ENCODE results near the gene PCDH19. TPM values are rescaled to one million over a fixed set of nuclear protein-coding genes. Genes with fewer than 3 reads are reported as not detected.

PCDH19 gene
- total and polyA plus RNA-seq, 11 donors, result 0.15 to 2.2 (median 0.63) TPM

GRCh38 chrX:100355680-100356079 is 54.4 kb downstream of the PCDH19 start:
- no peak for DNase-seq
- H3K4me3 ChIP-seq, result no peak overlapping the region
- H3K9me3 ChIP-seq, result no peaks in the 10 kb centered on the region
- no peak for TF ChIP-seq POLR2A (IDR thresholded peaks at IDR 0.05)
- TF ChIP-seq CTCF (IDR thresholded peaks at IDR 0.05), result no peak
- H3K27me3 ChIP-seq, result peaks cover 0 to 21% (median 0%) of the 10 kb centered on the region in 9 donors
- ATAC-seq, result no peak
- H3K27ac ChIP-seq, result no peak overlapping the region
- intact Hi-C loops (cut with DNase I), result no loop called here
- H3K4me1 ChIP-seq, result no peaks in the 10 kb centered on the region
- H3K36me3 ChIP-seq, result no peaks in the 10 kb centered on the region
- WGBS, 4 donors, result 56 to 82% (median 73%) methylated on average over 3 of the region's 3 CpGs

GRCh38 chrX:100353326-100353725 is 56.7 kb downstream of the PCDH19 start:
- no peak overlapping the region for H3K4me3 ChIP-seq
- H3K4me1 ChIP-seq, result no peaks in the 10 kb centered on the region
- no peaks in the 10 kb centered on the region for H3K36me3 ChIP-seq
- no peak overlapping the region for H3K27ac ChIP-seq
- no peak for DNase-seq
- ATAC-seq, result no peak
- no peak for TF ChIP-seq CTCF (IDR thresholded peaks at IDR 0.05)
- no peak for TF ChIP-seq POLR2A (IDR thresholded peaks at IDR 0.05)
- H3K27me3 ChIP-seq, result peaks cover 0 to 14% (median 0%) of the 10 kb centered on the region in 9 donors
- 51 to 72% (median 64%) methylated on average over 4 of the region's 4 CpGs for WGBS, 4 donors
- H3K9me3 ChIP-seq, result peaks cover 0 to 1% (median 0%) of the 10 kb centered on the region in 12 donors
- intact Hi-C loops (cut with DNase I), result no loop called here

- WGBS, 4 donors, result 36 to 77% (median 61%) methylated on average over 5 of the region's 5 CpGs
- Histone ChIP-seq H3K27me3 (peaks cover 0 to 8% (median 0%) of the 10 kb centered on the region in 9 donors), H3K9me3 (peaks cover 0 to 4% (median 0%) of the 10 kb centered on the region in 12 donors), H3K27ac (no peak overlapping the region), H3K4me3 (no peak overlapping the region), H3K4me1 (no peaks in the 10 kb centered on the region), H3K36me3 (no peaks in the 10 kb centered on the region)
- TF ChIP-seq POLR2A (IDR thresholded peaks at IDR 0.05), result no peak
- TF ChIP-seq CTCF (IDR thresholded peaks at IDR 0.05), result no peak
- ATAC-seq (no peak), DNase-seq (no peak)
- intact Hi-C loops (cut with DNase I), result no loop called here
Measured at GRCh38 chrX:100350704-100351489, 59.2 kb downstream of the PCDH19 start.

GRCh38 chrX:100349391-100349790 is 60.7 kb downstream of the PCDH19 start:
- no peak for DNase-seq
- Histone ChIP-seq H3K27ac (no peak overlapping the region), H3K36me3 (no peaks in the 10 kb centered on the region), H3K4me3 (no peak overlapping the region), H3K9me3 (peaks cover 0 to 4% (median 0%) of the 10 kb centered on the region in 12 donors), H3K4me1 (no peaks in the 10 kb centered on the region), H3K27me3 (peaks cover 0 to 8% (median 0%) of the 10 kb centered on the region in 9 donors)
- intact Hi-C loops (cut with DNase I), result no loop called here
- TF ChIP-seq CTCF (IDR thresholded peaks at IDR 0.05) (no peak), POLR2A (IDR thresholded peaks at IDR 0.05) (no peak)
- ATAC-seq, result no peak

Data from heart left ventricle (tissue), 16 donors.